Neural cell (in vitro differentiated cells): ENCODE data around the gene NPLOC4. TPM values are rescaled to one million over a fixed set of nuclear protein-coding genes. Genes with fewer than 3 reads are reported as not detected.

Experiments used
- H2AFZ ChIP-seq: fragments of 200-600, 300-800 bp; sonication (generic), shearing (Covaris generic); 2 replicates; pipeline ENCODE4 v1.6.0; 2014; ENCODE audit warnings: low read depth, mild to moderate bottlenecking, antibody characterized with exemption, low read length, moderate library complexity
- H3F3A ChIP-seq: fragments of 200-600 bp; shearing (Covaris generic); 2 replicates; pipeline ENCODE4 v1.6.1; 2016; ENCODE audit warnings: mild to moderate bottlenecking, moderate library complexity, mixed read lengths, antibody characterized with exemption, low read length; ENCODE audit not compliant: insufficient read depth, poor library complexity, severe bottlenecking
- H3K27ac ChIP-seq: fragments of 200-600, 300-800 bp; sonication (generic), shearing (Covaris generic); 2 replicates; pipeline ENCODE4 v1.5.1; 2014; ENCODE audit warnings: mild to moderate bottlenecking, low read length, moderate library complexity
- H3K27me3 ChIP-seq: fragments of 300-800, 200-600 bp; sonication (generic), shearing (Covaris generic); 2 replicates; pipeline ENCODE4 v1.6.0; 2014; ENCODE audit warnings: mild to moderate bottlenecking, low read depth, low read length, moderate library complexity; ENCODE audit not compliant: insufficient read depth
- H3K36me3 ChIP-seq: fragments of 300-800, 200-600 bp; sonication (generic), shearing (Covaris generic); 2 replicates; pipeline ENCODE4 v1.5.1; 2014; ENCODE audit warnings: mild to moderate bottlenecking, antibody characterized with exemption, low read length, moderate library complexity; ENCODE audit not compliant: insufficient read depth
- H3K4me2 ChIP-seq: fragments of 300-800, 200-600 bp; sonication (generic), shearing (Covaris generic); 2 replicates; pipeline ENCODE4 v1.6.0; 2014; ENCODE audit warnings: mild to moderate bottlenecking, low read length
- H3K4me3 ChIP-seq: fragments of 300-800, 200-600 bp; sonication (generic), shearing (Covaris generic); 2 replicates; pipeline ENCODE4 v1.5.1; 2014; ENCODE audit warnings: mild to moderate bottlenecking, low read length, moderate library complexity
- H3K79me2 ChIP-seq: fragments of 200-600 bp; shearing (Covaris generic); replicated peaks from 2 replicates; pipeline ENCODE4 v1.6.0; 2014; ENCODE audit warnings: mild to moderate bottlenecking, low read length, moderate library complexity; ENCODE audit not compliant: insufficient read depth
- H3K9ac ChIP-seq: fragments of 300-800, 200-600 bp; sonication (generic), shearing (Covaris generic); 2 replicates; pipeline ENCODE4 v1.6.1; 2016; ENCODE audit warnings: mild to moderate bottlenecking, low read length, mixed read lengths
- H3K9me2 ChIP-seq: fragments of 200-600 bp; shearing (Covaris generic); 2 replicates; pipeline ENCODE4 v1.6.1; 2016; ENCODE audit warnings: mild to moderate bottlenecking, low read length, mixed read lengths; ENCODE audit not compliant: insufficient read depth
- H3K9me3 ChIP-seq: fragments of 200-600, 300-800 bp; sonication (generic), shearing (Covaris generic); 2 replicates; pipeline ENCODE4 v1.6.1; 2016; ENCODE audit warnings: mild to moderate bottlenecking, mixed run types, low read length, moderate library complexity, mixed read lengths
- H4K20me1 ChIP-seq: fragments of 200-600 bp; shearing (Covaris generic); 2 replicates; pipeline ENCODE4 v1.6.1; 2016; ENCODE audit warnings: mild to moderate bottlenecking, mixed run types; ENCODE audit not compliant: insufficient read depth
- EP300 ChIP-seq: fragments of 450-650 bp; conservative IDR thresholded peaks from 2 replicates; pipeline ENCODE4 v1.6.1; 2014; ENCODE audit warnings: antibody characterized with exemption, mild to moderate bottlenecking, moderate library complexity; ENCODE audit not compliant: poor library complexity, severe bottlenecking
- EZH2 ChIP-seq: fragments of 200-600, 300-800 bp; shearing (Covaris generic), sonication (generic); IDR thresholded peaks from 2 replicates; pipeline ENCODE4 v1.6.1; 2014; ENCODE audit warnings: antibody characterized with exemption, low read length, borderline replicate concordance, mild to moderate bottlenecking; ENCODE audit not compliant: insufficient read depth, poor library complexity, severe bottlenecking
- MXI1 ChIP-seq: fragments of 450-650 bp; conservative IDR thresholded peaks from 2 replicates; pipeline ENCODE4 v1.6.1; 2014; ENCODE audit warnings: antibody characterized with exemption, mild to moderate bottlenecking; ENCODE audit not compliant: poor library complexity, severe bottlenecking
- POLR2AphosphoS5 ChIP-seq: IDR thresholded peaks from 2 replicates; pipeline ENCODE4 v1.6.1; 2012
- RAD21 ChIP-seq: fragments of 450-650 bp; conservative IDR thresholded peaks from 2 replicates; pipeline ENCODE4 v1.6.1; 2014; ENCODE audit warnings: antibody characterized with exemption, mild to moderate bottlenecking, moderate library complexity
- SMC3 ChIP-seq: fragments of 450-650 bp; conservative IDR thresholded peaks from 2 replicates; pipeline ENCODE4 v1.6.1; 2014; ENCODE audit warnings: antibody characterized with exemption, mild to moderate bottlenecking, moderate library complexity; ENCODE audit not compliant: poor library complexity
- TAF1 ChIP-seq: IDR thresholded peaks from 2 replicates; pipeline ENCODE4 v1.6.1; 2012; ENCODE audit warnings: low read depth
- polyA plus RNA-seq: library from polyadenylated mRNA; depleted of rRNA; stranded (reverse); fragments of >200 nt; gene quantifications from 2 replicates; pipeline ENCODE4 v1.2.3, GENCODE V29; 2014
- TF ChIP-seq, protein P1 (sequence below): IDR thresholded peaks from 2 replicates; pipeline ENCODE4 v1.6.1; 2012; ENCODE audit warnings: borderline replicate concordance
- TF ChIP-seq, protein P2 (sequence below): fragments of 450-650 bp; IDR thresholded peaks from 2 replicates; pipeline ENCODE4 v1.5.1; 2014; ENCODE audit warnings: antibody characterized with exemption, mild to moderate bottlenecking, moderate library complexity; ENCODE audit not compliant: poor library complexity, severe bottlenecking

Gene NPLOC4
- polyA plus RNA-seq, 1 donor from 2014 or later = 32.3 TPM

DNA sequence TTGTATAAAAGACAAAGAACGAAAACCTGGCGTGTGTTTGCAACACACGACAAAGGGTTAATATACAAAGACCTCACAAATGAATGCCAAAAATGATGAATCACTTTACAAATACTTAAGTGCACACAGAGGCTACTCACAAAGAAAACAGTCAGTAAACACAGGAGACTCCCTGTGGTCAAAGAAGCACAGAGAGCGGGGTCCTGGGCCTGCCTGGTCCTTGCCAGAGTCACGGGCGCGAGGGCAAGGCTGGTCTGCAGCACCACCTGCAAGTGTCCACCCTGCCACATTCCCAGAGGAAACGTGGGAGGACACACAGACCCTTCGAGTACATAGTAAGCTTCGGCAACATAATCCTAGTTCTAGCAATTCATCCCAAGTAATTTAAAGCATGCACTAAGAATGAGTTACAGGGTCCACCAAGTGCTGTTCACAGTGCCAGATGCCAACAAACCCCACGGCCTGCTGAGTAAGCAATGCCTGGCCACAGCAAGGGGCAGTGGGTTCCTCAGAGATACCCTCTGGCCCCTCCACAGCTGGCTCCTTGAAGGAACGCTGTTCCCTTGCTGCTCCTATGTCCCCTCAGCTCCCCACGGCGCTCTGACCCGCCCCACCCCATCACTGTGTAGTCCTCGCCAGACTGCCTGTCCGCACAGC is 60.2 kb downstream of the NPLOC4 start:
- Histone ChIP-seq H3K9me2 (no peaks in the 10 kb centered on the region), H3K9me3 (no peaks in the 10 kb centered on the region), H3K79me2 (no peaks in the 10 kb centered on the region), H3K9ac (no peak overlapping the region), H3K27ac (no peak overlapping the region), H3K4me2 (no peak overlapping the region), H4K20me1 (no peaks in the 10 kb centered on the region), H2AFZ (no peak overlapping the region), H3K4me3 (no peak overlapping the region), H3K36me3 (peaks cover under 1% of the 10 kb centered on the region), H3F3A (no peaks in the 10 kb centered on the region), H3K27me3 (no peaks in the 10 kb centered on the region)
- TF ChIP-seq MXI1 (no peak), POLR2AphosphoS5 (no peak), TAF1 (no peak), RAD21 (no peak), EZH2 (no peak), EP300 (no peak), SMC3 (no peak)
- TF ChIP-seq, protein P1, sequence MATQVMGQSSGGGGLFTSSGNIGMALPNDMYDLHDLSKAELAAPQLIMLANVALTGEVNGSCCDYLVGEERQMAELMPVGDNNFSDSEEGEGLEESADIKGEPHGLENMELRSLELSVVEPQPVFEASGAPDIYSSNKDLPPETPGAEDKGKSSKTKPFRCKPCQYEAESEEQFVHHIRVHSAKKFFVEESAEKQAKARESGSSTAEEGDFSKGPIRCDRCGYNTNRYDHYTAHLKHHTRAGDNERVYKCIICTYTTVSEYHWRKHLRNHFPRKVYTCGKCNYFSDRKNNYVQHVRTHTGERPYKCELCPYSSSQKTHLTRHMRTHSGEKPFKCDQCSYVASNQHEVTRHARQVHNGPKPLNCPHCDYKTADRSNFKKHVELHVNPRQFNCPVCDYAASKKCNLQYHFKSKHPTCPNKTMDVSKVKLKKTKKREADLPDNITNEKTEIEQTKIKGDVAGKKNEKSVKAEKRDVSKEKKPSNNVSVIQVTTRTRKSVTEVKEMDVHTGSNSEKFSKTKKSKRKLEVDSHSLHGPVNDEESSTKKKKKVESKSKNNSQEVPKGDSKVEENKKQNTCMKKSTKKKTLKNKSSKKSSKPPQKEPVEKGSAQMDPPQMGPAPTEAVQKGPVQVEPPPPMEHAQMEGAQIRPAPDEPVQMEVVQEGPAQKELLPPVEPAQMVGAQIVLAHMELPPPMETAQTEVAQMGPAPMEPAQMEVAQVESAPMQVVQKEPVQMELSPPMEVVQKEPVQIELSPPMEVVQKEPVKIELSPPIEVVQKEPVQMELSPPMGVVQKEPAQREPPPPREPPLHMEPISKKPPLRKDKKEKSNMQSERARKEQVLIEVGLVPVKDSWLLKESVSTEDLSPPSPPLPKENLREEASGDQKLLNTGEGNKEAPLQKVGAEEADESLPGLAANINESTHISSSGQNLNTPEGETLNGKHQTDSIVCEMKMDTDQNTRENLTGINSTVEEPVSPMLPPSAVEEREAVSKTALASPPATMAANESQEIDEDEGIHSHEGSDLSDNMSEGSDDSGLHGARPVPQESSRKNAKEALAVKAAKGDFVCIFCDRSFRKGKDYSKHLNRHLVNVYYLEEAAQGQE = no peak
- TF ChIP-seq, protein P2, sequence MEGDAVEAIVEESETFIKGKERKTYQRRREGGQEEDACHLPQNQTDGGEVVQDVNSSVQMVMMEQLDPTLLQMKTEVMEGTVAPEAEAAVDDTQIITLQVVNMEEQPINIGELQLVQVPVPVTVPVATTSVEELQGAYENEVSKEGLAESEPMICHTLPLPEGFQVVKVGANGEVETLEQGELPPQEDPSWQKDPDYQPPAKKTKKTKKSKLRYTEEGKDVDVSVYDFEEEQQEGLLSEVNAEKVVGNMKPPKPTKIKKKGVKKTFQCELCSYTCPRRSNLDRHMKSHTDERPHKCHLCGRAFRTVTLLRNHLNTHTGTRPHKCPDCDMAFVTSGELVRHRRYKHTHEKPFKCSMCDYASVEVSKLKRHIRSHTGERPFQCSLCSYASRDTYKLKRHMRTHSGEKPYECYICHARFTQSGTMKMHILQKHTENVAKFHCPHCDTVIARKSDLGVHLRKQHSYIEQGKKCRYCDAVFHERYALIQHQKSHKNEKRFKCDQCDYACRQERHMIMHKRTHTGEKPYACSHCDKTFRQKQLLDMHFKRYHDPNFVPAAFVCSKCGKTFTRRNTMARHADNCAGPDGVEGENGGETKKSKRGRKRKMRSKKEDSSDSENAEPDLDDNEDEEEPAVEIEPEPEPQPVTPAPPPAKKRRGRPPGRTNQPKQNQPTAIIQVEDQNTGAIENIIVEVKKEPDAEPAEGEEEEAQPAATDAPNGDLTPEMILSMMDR = no peak

DNA sequence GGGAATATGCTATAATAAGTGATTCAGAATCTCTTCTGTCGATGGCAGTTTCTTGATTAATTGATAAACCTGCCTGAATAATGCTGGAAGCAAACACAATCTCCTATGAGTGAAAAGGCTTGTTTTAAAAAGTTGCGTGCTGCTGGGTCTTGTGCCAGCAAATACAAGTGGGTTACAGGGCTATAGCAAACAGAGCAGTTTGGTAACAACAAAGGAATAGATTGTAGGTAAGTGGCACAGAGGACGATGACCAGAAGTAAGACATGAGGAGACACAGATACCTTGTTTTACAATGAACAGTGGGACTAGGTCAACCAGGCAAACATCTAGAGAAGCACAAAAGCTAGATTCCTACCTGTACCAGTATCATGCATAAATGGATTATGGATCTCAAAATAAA is 61.1 kb downstream of the NPLOC4 start:
- Histone ChIP-seq H4K20me1 (no peaks in the 10 kb centered on the region), H3K36me3 (peaks cover 6% of the 10 kb centered on the region), H3K4me3 (no peak overlapping the region), H3K9me2 (no peaks in the 10 kb centered on the region), H3F3A (no peaks in the 10 kb centered on the region), H3K9me3 (no peaks in the 10 kb centered on the region), H3K79me2 (no peaks in the 10 kb centered on the region), H3K4me2 (no peak overlapping the region), H3K9ac (no peak overlapping the region), H2AFZ (no peak overlapping the region), H3K27ac (no peak overlapping the region), H3K27me3 (no peaks in the 10 kb centered on the region)
- TF ChIP-seq RAD21 (no peak), EP300 (no peak), TAF1 (no peak), SMC3 (no peak), POLR2AphosphoS5 (no peak), MXI1 (no peak), EZH2 (no peak)
